HuH-7 (cell line): Measurements from ENCODE around the gene REP15.
A peak's percentile ranks its signal among the peaks of the same experiment; 100 is the strongest.
"Not testable (repeated sequence)": the region's sequence is repeated elsewhere in the genome, so short reads cannot be mapped to it uniquely, and the experiment has no call there.

Experiments used
- DNase-seq: peaks from one replicate; pipeline ENCODE4 v3.0.0; 2011; ENCODE audit warnings: low spot score

REP15 gene

GRCh38 chr12:27696293-27696652 is at the start of gene REP15:
TSS of gene REP15 (plus strand) at chr12:27696447. CDS start at chr12:27696563, 116 bp downstream.
- no peak for DNase-seq

- no peak for DNase-seq
Measured at GRCh38 chr12:27650011-27650410, 46.2 kb upstream of the REP15 start.

- DNase-seq = no peak
Measured at GRCh38 chr12:27651201-27651600, 45.0 kb upstream of the REP15 start.

- DNase-seq = peak; percentile 58
Measured at GRCh38 chr12:27652174-27652763, 44.0 kb upstream of the REP15 start.

- DNase-seq = no peak
Measured at GRCh38 chr12:27653661-27654060, 42.6 kb upstream of the REP15 start.

- not testable (repeated sequence) for DNase-seq
Measured at GRCh38 chr12:27655476-27655875, 40.8 kb upstream of the REP15 start.

GRCh38 chr12:27657296-27657695 is 39.0 kb upstream of the REP15 start:
- no peak for DNase-seq

GRCh38 chr12:27665704-27666103 is 30.5 kb upstream of the REP15 start:
- DNase-seq = no peak

- no peak for DNase-seq
Measured at GRCh38 chr12:27666510-27666909, 29.7 kb upstream of the REP15 start.

GRCh38 chr12:27667540-27667939 is 28.7 kb upstream of the REP15 start:
- DNase-seq = no peak

GRCh38 chr12:27672051-27672450 is 24.2 kb upstream of the REP15 start:
- DNase-seq = no peak

- no peak for DNase-seq
Measured at GRCh38 chr12:27672643-27673042, 23.6 kb upstream of the REP15 start.

GRCh38 chr12:27673101-27673718 is 23.0 kb upstream of the REP15 start:
- no peak for DNase-seq

- DNase-seq = no peak
Measured at GRCh38 chr12:27674989-27675388, 21.3 kb upstream of the REP15 start.

- no peak for DNase-seq
Measured at GRCh38 chr12:27680619-27681018, 15.6 kb upstream of the REP15 start.

- no peak for DNase-seq
Measured at GRCh38 chr12:27682534-27682933, 13.7 kb upstream of the REP15 start.

GRCh38 chr12:27685274-27685673 is 11.0 kb upstream of the REP15 start:
- no peak for DNase-seq

GRCh38 chr12:27686147-27686546 is 10.1 kb upstream of the REP15 start:
- DNase-seq = no peak

- no peak for DNase-seq
Measured at GRCh38 chr12:27688671-27689070, 7.6 kb upstream of the REP15 start.

- no peak for DNase-seq
Measured at GRCh38 chr12:27689558-27690180, 6.6 kb upstream of the REP15 start.

GRCh38 chr12:27693403-27693802 is 2.8 kb upstream of the REP15 start:
- DNase-seq = no peak

- DNase-seq = no peak
Measured at GRCh38 chr12:27695556-27696292, 523 bp upstream of the REP15 start.
